MM.1S (cell line): ENCODE results near the gene UBXN11.

ENCODE experiments used
- CTCF ChIP-seq: fragments of 300-600 bp; sonication (generic); IDR thresholded peaks from 2 replicates; pipeline ENCODE4 v1.5.1; 2016; ENCODE audit warnings: antibody characterized with exemption, low read length, mixed read lengths
- EZH2 ChIP-seq: fragments of 300-600 bp; sonication (generic); optimal IDR thresholded peaks from 2 replicates; pipeline ENCODE3; 2017; ENCODE audit warnings: low read depth, mild to moderate bottlenecking, antibody characterized with exemption, low read length, mixed read lengths
- EZH2phosphoT487 ChIP-seq: fragments of 300-600 bp; sonication (generic); IDR thresholded peaks from 2 replicates; pipeline ENCODE4 v1.6.1; 2018; ENCODE audit warnings: antibody characterized with exemption, low read length

GRCh38 chr1:26291939-26292338, 14.5 kb downstream of the UBXN11 start:
- TF ChIP-seq CTCF: no peak
- TF ChIP-seq EZH2: no peak
- TF ChIP-seq EZH2phosphoT487: no peak
